B cell (primary cell): ENCODE measurements around the gene RAB3C. TPM values are rescaled to one million over a fixed set of nuclear protein-coding genes. Genes with fewer than 3 reads are reported as not detected.

Experiments used
- ATAC-seq: fragments of 200-7000 bp; cut with Tn5 transposase; one replicate; pipeline ENCODE4 v1.10.0; 2021; ENCODE audit warnings: low read depth, mild to moderate bottlenecking, moderate number of reproducible peaks, moderate library complexity
- CTCF ChIA-PET: fragments of 350-600 bp; sonication (Branson Sonifier 250); formaldehyde crosslinking; loops from one replicate; lab custom pipeline; 2021; ENCODE audit warnings: antibody characterized with exemption, inconsistent platforms; lab: Charles Lee
- POLR2A ChIA-PET: fragments of 350-600 bp; sonication (Branson Sonifier 250); formaldehyde crosslinking; loops from one replicate; lab custom pipeline; 2021; ENCODE audit warnings: antibody characterized with exemption; lab: Charles Lee
- DNase-seq: peaks from one replicate; pipeline ENCODE4 v3.0.0; 2013
- H2AFZ ChIP-seq: 2 replicates; pipeline ENCODE4 v1.6.1; 2012; ENCODE audit warnings: mild to moderate bottlenecking, low read depth, low read length; ENCODE audit not compliant: insufficient read depth, poor library complexity, severe bottlenecking
- H3K27ac ChIP-seq, 2 donors: 1 replicate in 1 of 2; 2 replicates in 1 of 2; pipeline ENCODE4 v1.5.1; 2012 to 2013; ENCODE audit warnings: low read length in 2 of 2, mild to moderate bottlenecking in 2 of 2, moderate library complexity in 1 of 2
- H3K27me3 ChIP-seq, 4 experiments: fragments of 200-600 bp in 1 of 4; sonication (generic) in 1 of 4; replicated peaks in 1 of 4; 1 replicate in 2 of 4; 2 replicates in 2 of 4; pipeline versions ENCODE4 v1.6.1 to v1.7.0; 2013 to 2016; ENCODE audit warnings: low read length in 3 of 4, mild to moderate bottlenecking in 2 of 4, mixed read lengths in 1 of 4, moderate library complexity in 1 of 4; ENCODE audit not compliant: insufficient read depth in 4 of 4, control insufficient read depth in 3 of 4; ENCODE audit errors: control extremely low read depth in 1 of 4
- H3K36me3 ChIP-seq, 2 experiments: replicated peaks in 1 of 2; 1 replicate in 1 of 2; 2 replicates in 1 of 2; pipeline versions ENCODE4 v1.6.1 to v1.7.1; 2013; ENCODE audit warnings: low read length in 1 of 2; ENCODE audit not compliant: insufficient read depth in 2 of 2, control insufficient read depth in 1 of 2; ENCODE audit errors: control extremely low read depth in 1 of 2, extremely low read depth in 1 of 2
- H3K4me1 ChIP-seq, 2 donors: fragments of 200-600 bp in 1 of 2; sonication (generic) in 1 of 2; 1 replicate in 1 of 2; 2 replicates in 1 of 2; pipeline versions ENCODE4 v1.5.1 to v1.6.1; 2013 to 2017; ENCODE audit warnings: low read length in 2 of 2; ENCODE audit not compliant: control insufficient read depth in 2 of 2, insufficient read depth in 2 of 2
- H3K4me2 ChIP-seq: replicated peaks from 2 replicates; pipeline ENCODE3; 2012; ENCODE audit warnings: mild to moderate bottlenecking, low read depth, low read length; ENCODE audit not compliant: poor library complexity, severe bottlenecking
- H3K4me3 ChIP-seq, 5 experiments: fragments of 200-600 bp in 1 of 5; sonication (generic) in 1 of 5; 1 replicate in 3 of 5; 2 replicates in 2 of 5; pipeline versions ENCODE4 v1.5.1 to v1.7.0; 2011 to 2016; ENCODE audit warnings: low read length in 4 of 5, mild to moderate bottlenecking in 4 of 5, low read depth in 2 of 5, control low read depth in 1 of 5, moderate library complexity in 1 of 5; ENCODE audit not compliant: insufficient read depth in 1 of 5; ENCODE audit errors: control extremely low read depth in 1 of 5, extremely low read depth in 1 of 5
- H3K79me2 ChIP-seq: fragments of 200-600 bp; sonication (generic); one replicate; pipeline ENCODE4 v1.6.0; 2016; ENCODE audit warnings: low read length; ENCODE audit not compliant: control insufficient read depth, insufficient read depth
- H3K9ac ChIP-seq: fragments of 200-600 bp; sonication (generic); 2 replicates; pipeline ENCODE4 v1.6.1; 2017; ENCODE audit warnings: mild to moderate bottlenecking, low read length, moderate library complexity
- H3K9me3 ChIP-seq, 3 donors: one replicate each; pipeline versions ENCODE4 v1.6.1 to v1.7.1; 2013; ENCODE audit warnings: low read length in 2 of 3; ENCODE audit not compliant: control insufficient read depth in 2 of 3, insufficient read depth in 1 of 3; ENCODE audit errors: control extremely low read depth in 1 of 3
- H4K20me1 ChIP-seq: 2 replicates; pipeline ENCODE4 v1.6.0; 2012; ENCODE audit warnings: mild to moderate bottlenecking, low read length; ENCODE audit not compliant: insufficient read depth, control insufficient read depth, poor library complexity, severe bottlenecking
- H3K27ac Mint-ChIP-seq: one replicate; pipeline ENCODE4 v1.8.0; 2021; ENCODE audit warnings: mixed read lengths
- H3K27me3 Mint-ChIP-seq: one replicate; pipeline ENCODE4 v1.8.0; 2021; ENCODE audit warnings: mixed read lengths
- H3K4me1 Mint-ChIP-seq: one replicate; pipeline ENCODE4 v1.8.0; 2021; ENCODE audit warnings: mixed read lengths
- H3K4me3 Mint-ChIP-seq: one replicate; pipeline ENCODE4 v1.8.0; 2021; ENCODE audit warnings: mixed read lengths
- H3K9me3 Mint-ChIP-seq: one replicate; pipeline ENCODE4 v1.8.0; 2022; ENCODE audit warnings: mixed read lengths; ENCODE audit not compliant: insufficient read depth
- EZH2 ChIP-seq: IDR thresholded peaks from 2 replicates; pipeline ENCODE4 v1.6.1; 2012; ENCODE audit warnings: borderline replicate concordance, low read depth, mild to moderate bottlenecking, moderate library complexity, low read length; ENCODE audit not compliant: insufficient read depth, poor library complexity, severe bottlenecking
- WGBS: methylation state at CpG from one replicate; pipeline ENCODE4 v1.1.5; 2013; ENCODE audit warnings: missing lambda C conversion rate; ENCODE audit not compliant: insufficient coverage; 5-methylcytosine and 5-hydroxymethylcytosine counted together
- intact Hi-C: fragments of 100-400 bp; cut with micrococcal nuclease; formaldehyde crosslinking; loops from one replicate; pipeline ENCODE4 v1.10.0; 2022
- polyA plus RNA-seq: library from polyadenylated mRNA; depleted of rRNA; stranded (reverse); fragments of >200 nt; gene quantifications from 2 replicates; pipeline ENCODE4 v1.2.3, GENCODE V29; 2012
- total RNA-seq, 2 donors: library from RNA; stranded (reverse); fragments of 120-200 nt in 1 of 2; gene quantifications; 1 replicate in 1 of 2; 2 replicates in 1 of 2; pipeline versions ENCODE4 v1.2.3 to v1.2.4, GENCODE V29; 2013 to 2022
- TF ChIP-seq, protein P1 (sequence below): fragments of 200-600 bp; IDR thresholded peaks from one replicate; pipeline ENCODE4 v1.8.0; 2022; ENCODE audit warnings: antibody characterized with exemption, mild to moderate bottlenecking

RAB3C gene
- total and polyA plus RNA-seq, 2 donors (not counting 1 experiment from before 2014, with no cell fraction given) = 0.20 to 0.58 TPM

- Histone ChIP-seq H3K9ac (no peak overlapping the region), H3K4me2 (peak overlapping the region; percentile 37), H3K36me3 (no peaks in the 10 kb centered on the region), H3K79me2 (no peaks in the 10 kb centered on the region), H3K4me1 (peaks cover 0 to 3% of the 10 kb centered on the region in 2 donors), H3K27me3 (peaks cover 0 to 7% (median 5%) of the 10 kb centered on the region in 4 experiments), H3K4me3 (no peak overlapping the region), H3K9me3 (no peaks in the 10 kb centered on the region), H3K27ac (no peak overlapping the region), H2AFZ (peak overlapping the region; percentile 65), H4K20me1 (no peaks in the 10 kb centered on the region)
- H3K9me3 Mint-ChIP-seq = no peaks in the 10 kb centered on the region
- no peak overlapping the region for H3K4me3 Mint-ChIP-seq
- intact Hi-C loops = loop anchor here (1.0 to 5.0 kb wide), 3 partner anchors 120 to 494 kb away; no protein-coding TSS in a partner anchor
- ChIA-PET CTCF (interaction anchor here (0.5 to 4.2 kb wide), 37 partner anchors 10 to 929 kb away, joined by 3 to 49 read pairs (median 4); no protein-coding TSS in a partner anchor), POLR2A (interaction anchor here (0.5 kb wide), 1 partner anchor 116 kb away, joined by 3 read pairs; no protein-coding TSS in a partner anchor)
- H3K27me3 Mint-ChIP-seq = peaks cover 14% of the 10 kb centered on the region
- ATAC-seq = peak; percentile 89
- H3K4me1 Mint-ChIP-seq = peaks cover 5% of the 10 kb centered on the region
- DNase-seq = peak; percentile 70
- 37% methylated on average over 8 of the region's 14 CpGs for whole genome bisulfite sequencing
- TF ChIP-seq, protein P1, sequence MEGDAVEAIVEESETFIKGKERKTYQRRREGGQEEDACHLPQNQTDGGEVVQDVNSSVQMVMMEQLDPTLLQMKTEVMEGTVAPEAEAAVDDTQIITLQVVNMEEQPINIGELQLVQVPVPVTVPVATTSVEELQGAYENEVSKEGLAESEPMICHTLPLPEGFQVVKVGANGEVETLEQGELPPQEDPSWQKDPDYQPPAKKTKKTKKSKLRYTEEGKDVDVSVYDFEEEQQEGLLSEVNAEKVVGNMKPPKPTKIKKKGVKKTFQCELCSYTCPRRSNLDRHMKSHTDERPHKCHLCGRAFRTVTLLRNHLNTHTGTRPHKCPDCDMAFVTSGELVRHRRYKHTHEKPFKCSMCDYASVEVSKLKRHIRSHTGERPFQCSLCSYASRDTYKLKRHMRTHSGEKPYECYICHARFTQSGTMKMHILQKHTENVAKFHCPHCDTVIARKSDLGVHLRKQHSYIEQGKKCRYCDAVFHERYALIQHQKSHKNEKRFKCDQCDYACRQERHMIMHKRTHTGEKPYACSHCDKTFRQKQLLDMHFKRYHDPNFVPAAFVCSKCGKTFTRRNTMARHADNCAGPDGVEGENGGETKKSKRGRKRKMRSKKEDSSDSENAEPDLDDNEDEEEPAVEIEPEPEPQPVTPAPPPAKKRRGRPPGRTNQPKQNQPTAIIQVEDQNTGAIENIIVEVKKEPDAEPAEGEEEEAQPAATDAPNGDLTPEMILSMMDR = peak; percentile 89
- TF ChIP-seq EZH2 = no peak
- no peak overlapping the region for H3K27ac Mint-ChIP-seq
Observed at GRCh38 chr5:58886315-58887207, 303.7 kb downstream of the RAB3C start.
